SK-N-SH (cell line): ENCODE results near the gene TMEM95. TPM values are rescaled to one million over a fixed set of nuclear protein-coding genes. Genes with fewer than 3 reads are reported as not detected.

Source experiments
- CTCF ChIA-PET: fragments of 300-600, 350-600 bp; formaldehyde crosslinking; extraction: SDS; loops from one replicate; lab custom pipeline; 2021; lab: Yijun Ruan, JAX
- POLR2A ChIA-PET: fragments of 350-600 bp; sonication (Branson Sonifier 250); formaldehyde crosslinking; extraction: SDS; loops from one replicate; lab custom pipeline; 2020; ENCODE audit warnings: antibody characterized with exemption, inconsistent platforms; lab: Yijun Ruan, JAX
- DNase-seq: peaks from one replicate; pipeline ENCODE4 v3.0.0; 2012
- H2AFZ ChIP-seq: fragments of 200-600 bp; sonication (generic); 2 replicates; pipeline ENCODE4 v1.8.1; 2016; ENCODE audit warnings: antibody characterized with exemption, mild to moderate bottlenecking, low read depth
- H3F3A ChIP-seq: fragments of 200-600 bp; sonication (generic); replicated peaks from 2 replicates; pipeline ENCODE3; 2016; ENCODE audit warnings: antibody characterized with exemption, mild to moderate bottlenecking; ENCODE audit not compliant: insufficient read depth
- H3K27ac ChIP-seq, 2 experiments: fragments of 200-500 bp in 1 of 2; fragments of 200-600 bp in 1 of 2; sonication (Bioruptor generic) in 1 of 2; sonication (generic), shearing (Covaris generic) in 1 of 2; 2 replicates each; pipeline versions ENCODE4 v1.5.1 to v1.6.1; 2014 to 2016; ENCODE audit warnings: low read depth in 2 of 2, inconsistent platforms in 1 of 2, low read length in 1 of 2, mild to moderate bottlenecking in 1 of 2, mixed read lengths in 1 of 2
- H3K27me3 ChIP-seq: fragments of 200-600 bp; sonication (generic), shearing (Covaris generic); 2 replicates; pipeline ENCODE4 v1.6.1; 2016; ENCODE audit warnings: mixed run types; ENCODE audit not compliant: insufficient read depth
- H3K36me3 ChIP-seq, 2 experiments: fragments of 200-500 bp in 1 of 2; fragments of 200-600 bp in 1 of 2; sonication (Bioruptor generic) in 1 of 2; sonication (generic) in 1 of 2; replicated peaks in 1 of 2; 2 replicates each; pipeline versions ENCODE3 to v1.5.1; 2014 to 2016; ENCODE audit warnings: low read length in 1 of 2, mild to moderate bottlenecking in 1 of 2; ENCODE audit not compliant: insufficient read depth in 2 of 2, control insufficient read depth in 1 of 2
- H3K4me1 ChIP-seq, 2 experiments: fragments of 200-500 bp in 1 of 2; fragments of 200-600 bp in 1 of 2; sonication (Bioruptor generic) in 1 of 2; sonication (generic), shearing (Covaris generic) in 1 of 2; 2 replicates each; pipeline versions ENCODE4 v1.5.1 to v1.6.1; 2014 to 2016; ENCODE audit warnings: low read depth in 1 of 2, low read length in 1 of 2, mixed run types in 1 of 2; ENCODE audit not compliant: insufficient read depth in 2 of 2, control insufficient read depth in 1 of 2
- H3K4me2 ChIP-seq: fragments of 200-600 bp; sonication (generic), shearing (Covaris generic); 2 replicates; pipeline ENCODE4 v1.6.1; 2017; ENCODE audit warnings: mixed run types
- H3K4me3 ChIP-seq, 2 experiments: fragments of 200-500 bp in 1 of 2; fragments of 200-600 bp in 1 of 2; sonication (Bioruptor generic) in 1 of 2; sonication (generic), shearing (Covaris generic) in 1 of 2; 2 replicates each; pipeline versions ENCODE4 v1.5.1 to v1.8.1; 2014 to 2016; ENCODE audit warnings: low read depth in 2 of 2, inconsistent platforms in 1 of 2, low read length in 1 of 2, mild to moderate bottlenecking in 1 of 2, mixed read lengths in 1 of 2, moderate library complexity in 1 of 2
- H3K79me2 ChIP-seq: fragments of 200-600 bp; sonication (generic); 2 replicates; pipeline ENCODE4 v1.8.1; 2017; ENCODE audit warnings: mild to moderate bottlenecking; ENCODE audit not compliant: insufficient read depth
- H3K9ac ChIP-seq: fragments of 200-600 bp; sonication (generic); 2 replicates; pipeline ENCODE4 v1.6.1; 2017; ENCODE audit warnings: mixed run types
- H3K9me2 ChIP-seq: fragments of 200-600 bp; sonication (generic); 2 replicates; pipeline ENCODE4 v1.6.1; 2017; ENCODE audit warnings: mixed run types
- H3K9me3 ChIP-seq: fragments of 200-600 bp; sonication (generic); 2 replicates; pipeline ENCODE4 v1.6.1; 2017; ENCODE audit warnings: mixed run types, mild to moderate bottlenecking, moderate library complexity
- H4K20me1 ChIP-seq: fragments of 200-600 bp; sonication (generic); 2 replicates; pipeline ENCODE4 v1.6.1; 2017; ENCODE audit warnings: mild to moderate bottlenecking, mixed run types; ENCODE audit not compliant: insufficient read depth
- ELF1 ChIP-seq: IDR thresholded peaks from 2 replicates; pipeline ENCODE4 v1.4.0; 2012
- EP300 ChIP-seq, 2 experiments: IDR thresholded peaks; 2 replicates each; pipeline versions ENCODE4 v1.4.0 to v1.6.1; 2012; ENCODE audit warnings: borderline replicate concordance in 1 of 2, low read depth in 1 of 2, low read length in 1 of 2
- FOSL2 ChIP-seq: IDR thresholded peaks from 2 replicates; pipeline ENCODE4 v1.4.0; 2012; ENCODE audit warnings: low read depth, mild to moderate bottlenecking, moderate library complexity, borderline replicate concordance
- GABPA ChIP-seq: IDR thresholded peaks from 2 replicates; pipeline ENCODE4 v1.4.0; 2012; ENCODE audit warnings: low read depth, mild to moderate bottlenecking
- GATA2 ChIP-seq: sonication (generic); formaldehyde crosslinking; IDR thresholded peaks from 2 replicates; pipeline ENCODE4 v1.5.0; 2020; ENCODE audit warnings: mild to moderate bottlenecking, missing genetic modification reagents
- MEF2A ChIP-seq: IDR thresholded peaks from 2 replicates; pipeline ENCODE4 v1.4.0; 2012; ENCODE audit warnings: low read depth, borderline replicate concordance
- MXI1 ChIP-seq: IDR thresholded peaks from 2 replicates; pipeline ENCODE4 v1.6.1; 2012; ENCODE audit warnings: mild to moderate bottlenecking, low read depth, low read length, improper control_type of control experiment
- NFIC ChIP-seq: IDR thresholded peaks from 2 replicates; pipeline ENCODE4 v1.4.0; 2012; ENCODE audit warnings: borderline replicate concordance
- POLR2AphosphoS5 ChIP-seq: IDR thresholded peaks from 2 replicates; pipeline ENCODE4 v1.6.1; 2012; ENCODE audit warnings: low read depth, low read length
- SIN3A ChIP-seq: IDR thresholded peaks from 2 replicates; pipeline ENCODE4 v1.6.1; 2012; ENCODE audit warnings: low read depth, mild to moderate bottlenecking, low read length, moderate library complexity, borderline replicate concordance
- TAF1 ChIP-seq: IDR thresholded peaks from 2 replicates; pipeline ENCODE4 v1.6.1; 2012; ENCODE audit warnings: low read depth, mild to moderate bottlenecking, low read length, moderate library complexity, borderline replicate concordance
- YY1 ChIP-seq: IDR thresholded peaks from 2 replicates; pipeline ENCODE4 v1.4.0; 2012; ENCODE audit warnings: low read depth, mild to moderate bottlenecking
- WGBS: methylation state at CpG from one replicate; pipeline ENCODE4 v1.1.6; 2017; ENCODE audit warnings: low lambda C conversion rate; 5-methylcytosine and 5-hydroxymethylcytosine counted together
- polyA plus RNA-seq, 3 experiments: library from polyadenylated mRNA; depleted of rRNA; stranded (reverse); fragments of >200 nt; gene quantifications; 2 replicates each; pipeline ENCODE4 v1.2.3, GENCODE V29; 2012
- TF ChIP-seq, protein P1 (sequence below): IDR thresholded peaks from 2 replicates; pipeline ENCODE4; 2012
- TF ChIP-seq, protein P2 (sequence below): IDR thresholded peaks from 2 replicates; pipeline ENCODE4 v1.4.0; 2012; ENCODE audit warnings: low read depth
- TF ChIP-seq, protein P3 (sequence below): fragments of 150-350 bp; IDR thresholded peaks from 2 replicates; pipeline ENCODE4 v1.6.1; 2017; ENCODE audit warnings: antibody characterized with exemption, low read length, low read depth, borderline replicate concordance

Gene TMEM95
- polyA plus RNA-seq, 1 of the 3 experiments (the other 2 are of a cell fraction): not detected

DNA sequence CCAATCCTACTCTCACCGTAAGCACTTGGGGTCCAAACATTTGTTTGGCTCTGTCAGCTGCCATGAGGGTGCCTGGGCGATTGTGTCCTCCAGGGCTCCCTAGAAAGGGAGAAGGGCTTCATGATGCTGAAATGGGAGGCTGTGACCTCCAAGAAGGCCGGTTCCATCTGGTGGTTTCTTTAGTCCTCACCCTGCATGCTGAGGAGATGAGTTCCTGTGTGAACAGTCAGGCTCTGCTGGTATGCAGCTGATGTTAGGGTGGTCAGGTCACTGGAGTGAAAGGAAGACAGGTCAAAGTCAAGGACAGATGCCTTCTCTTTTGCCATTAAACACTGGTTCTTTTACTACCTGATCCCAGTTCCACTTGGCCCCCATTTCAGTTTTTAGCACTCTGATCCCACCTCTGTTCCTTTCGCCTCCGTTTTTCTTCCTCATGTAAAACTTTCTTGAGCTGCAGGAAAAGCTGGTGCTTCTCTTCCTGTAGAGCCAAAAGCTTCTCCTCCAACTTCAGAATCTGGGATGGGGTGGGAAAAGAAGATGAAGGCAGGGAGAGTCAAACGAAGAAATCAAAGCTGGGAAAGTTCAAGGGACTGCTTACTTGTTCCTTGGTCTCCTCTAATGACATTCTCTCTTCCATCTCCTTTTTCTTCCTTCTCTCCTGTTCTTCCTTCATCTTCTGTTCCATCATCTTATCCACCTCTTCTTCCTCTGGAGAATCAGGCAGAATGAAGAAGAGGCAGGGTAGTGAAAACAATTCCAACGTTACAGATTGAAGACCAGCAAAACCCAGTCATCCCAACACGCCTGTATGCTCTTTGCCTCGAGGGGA is 40.9 kb upstream of the TMEM95 start:
- 38% methylated on average over 8 of the region's 9 CpGs for WGBS
- no peak for DNase-seq
- H3K9me3 ChIP-seq: no peaks in the 10 kb centered on the region
- no peaks in the 10 kb centered on the region for H3K9me2 ChIP-seq
- H3K4me2 ChIP-seq: peak overlapping the region; percentile 99
- H3K27me3 ChIP-seq: no peaks in the 10 kb centered on the region
- TF ChIP-seq FOSL2 (no peak), GATA2 (CRISPR knock-in tag) (no peak), TAF1 (no peak), GABPA (no peak), MXI1 (no peak), NFIC (no peak), POLR2AphosphoS5 (0 out of 2 replicates have a peak, but pooled peaks have one; percentile 1)
- TF ChIP-seq, protein P1, sequence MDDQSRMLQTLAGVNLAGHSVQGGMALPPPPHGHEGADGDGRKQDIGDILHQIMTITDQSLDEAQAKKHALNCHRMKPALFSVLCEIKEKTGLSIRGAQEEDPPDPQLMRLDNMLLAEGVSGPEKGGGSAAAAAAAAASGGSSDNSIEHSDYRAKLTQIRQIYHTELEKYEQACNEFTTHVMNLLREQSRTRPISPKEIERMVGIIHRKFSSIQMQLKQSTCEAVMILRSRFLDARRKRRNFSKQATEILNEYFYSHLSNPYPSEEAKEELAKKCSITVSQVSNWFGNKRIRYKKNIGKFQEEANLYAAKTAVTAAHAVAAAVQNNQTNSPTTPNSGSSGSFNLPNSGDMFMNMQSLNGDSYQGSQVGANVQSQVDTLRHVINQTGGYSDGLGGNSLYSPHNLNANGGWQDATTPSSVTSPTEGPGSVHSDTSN: no peak
- TF ChIP-seq, all 33 proteins: peak for 1
- H3K36me3 ChIP-seq: peaks cover 59% of the 10 kb centered on the region in 2 experiments
- peaks cover 54% of the 10 kb centered on the region for H3K79me2 ChIP-seq
- POLR2A ChIA-PET: interaction anchor here (0.8 to 2.6 kb wide), 2 partner anchors 11 to 15 kb away, joined by 3 to 11 read pairs; partner anchors contain the start of gene NEURL4
- CTCF ChIA-PET: interaction anchor here (0.9 to 2.9 kb wide), 10 partner anchors 9 to 100 kb away, joined by 3 to 12 read pairs (median 3); no protein-coding TSS in a partner anchor
- H2AFZ ChIP-seq: no peak overlapping the region
- H3F3A ChIP-seq: peaks cover 56% of the 10 kb centered on the region
- H3K9ac ChIP-seq: peak overlapping the region; percentile 80
- peak overlapping the region; percentile 88 to 94 for H3K4me3 ChIP-seq
- peaks cover 23 to 47% of the 10 kb centered on the region in 2 experiments for H3K4me1 ChIP-seq
- H3K27ac ChIP-seq: peak overlapping the region; percentile 76 to 90
- peaks cover 54% of the 10 kb centered on the region for H4K20me1 ChIP-seq

DNA sequence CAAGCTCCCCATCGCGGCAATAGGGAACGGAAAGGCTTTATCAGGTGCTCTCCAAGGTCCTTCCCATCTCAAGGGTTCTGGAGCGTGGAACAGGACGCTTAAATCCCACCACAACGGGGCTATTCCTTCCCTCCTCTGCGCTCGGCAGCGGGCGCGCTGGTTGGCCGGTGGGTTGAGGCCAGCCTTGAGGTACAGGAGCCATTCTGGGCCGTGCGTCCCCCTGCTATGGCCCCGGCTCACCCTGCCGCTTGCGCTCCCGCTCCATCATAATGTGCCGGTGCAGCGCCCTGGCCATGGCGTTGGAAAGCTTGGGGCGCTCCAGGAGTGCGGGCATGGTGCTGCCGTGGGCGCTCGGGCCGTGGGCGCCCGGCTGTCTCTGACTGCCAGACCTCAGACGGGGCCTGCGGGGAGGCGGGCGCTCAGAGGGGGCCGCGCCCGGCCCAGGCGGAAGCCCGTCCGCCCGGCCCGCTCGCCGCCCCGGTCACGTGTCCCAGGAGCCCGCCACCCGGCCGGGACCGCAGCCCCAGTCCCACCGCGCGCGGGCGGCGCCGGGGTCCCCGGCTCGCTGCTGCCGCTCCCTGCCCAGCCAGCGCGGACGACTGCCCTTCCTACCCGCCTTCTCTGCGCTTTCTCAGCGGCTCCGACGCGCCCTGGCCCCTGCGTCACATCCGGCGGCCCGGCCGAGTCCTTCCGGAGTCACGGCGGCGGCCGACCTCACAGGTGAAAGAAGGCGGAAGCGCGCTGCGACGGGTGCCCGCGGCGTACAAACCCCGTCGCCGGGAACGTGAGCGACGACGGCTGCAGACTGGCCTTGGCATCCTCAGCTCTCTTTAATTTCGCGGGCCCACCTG is 40.0 kb upstream of the TMEM95 start, which contains the start of gene GPS2:
GPS2 (minus strand) TSS at position 642 of the 851 bp plus-strand sequence; CDS start at position 334, 308 bp downstream.
- POLR2A ChIA-PET: interaction anchor here (0.6 to 2.6 kb wide), 2 partner anchors 14 to 68 kb away, joined by 3 to 11 read pairs; partner anchors contain the start of gene NEURL4
- TF ChIP-seq MXI1 (peak; percentile 80), EP300 (IDR thresholded peaks at IDR 0.05; ENCODE audit: borderline replicate concordance in 1 of 2, low read depth in 1 of 2, low read length in 1 of 2) (no peak), YY1 (peak; percentile 66), GABPA (peak; percentile 97), MEF2A (no peak), SIN3A (peak; percentile 93), ELF1 (peak; percentile 99)
- TF ChIP-seq, protein P2, sequence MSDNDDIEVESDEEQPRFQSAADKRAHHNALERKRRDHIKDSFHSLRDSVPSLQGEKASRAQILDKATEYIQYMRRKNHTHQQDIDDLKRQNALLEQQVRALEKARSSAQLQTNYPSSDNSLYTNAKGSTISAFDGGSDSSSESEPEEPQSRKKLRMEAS: peak; percentile 90
- TF ChIP-seq, protein P1: peak; percentile 66
- TF ChIP-seq, protein P3, sequence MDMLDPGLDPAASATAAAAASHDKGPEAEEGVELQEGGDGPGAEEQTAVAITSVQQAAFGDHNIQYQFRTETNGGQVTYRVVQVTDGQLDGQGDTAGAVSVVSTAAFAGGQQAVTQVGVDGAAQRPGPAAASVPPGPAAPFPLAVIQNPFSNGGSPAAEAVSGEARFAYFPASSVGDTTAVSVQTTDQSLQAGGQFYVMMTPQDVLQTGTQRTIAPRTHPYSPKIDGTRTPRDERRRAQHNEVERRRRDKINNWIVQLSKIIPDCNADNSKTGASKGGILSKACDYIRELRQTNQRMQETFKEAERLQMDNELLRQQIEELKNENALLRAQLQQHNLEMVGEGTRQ: no peak

More for the DNA sequence above, 40.0 kb upstream of the TMEM95 start, which contains the start of gene GPS2:
- Histone ChIP-seq H3K9me3 (no peaks in the 10 kb centered on the region), H3K4me3 (peak within 1 kb of the TSS; percentile 88 to 94), H3K4me1 (peaks cover 14 to 39% of the 10 kb centered on the region in 2 experiments), H4K20me1 (peaks cover 45% of the 10 kb centered on the region), H3K4me2 (peak within 1 kb of the TSS; percentile 99), H3K9me2 (no peaks in the 10 kb centered on the region), H3K27me3 (no peaks in the 10 kb centered on the region), H3K27ac (peak within 1 kb of the TSS; percentile 76 to 90), H3K9ac (peak within 1 kb of the TSS; percentile 80), H3F3A (peaks cover 48% of the 10 kb centered on the region), H2AFZ (peak within 1 kb of the TSS; percentile 86), H3K36me3 (peaks cover 50 to 54% of the 10 kb centered on the region in 2 experiments), H3K79me2 (peaks cover 45% of the 10 kb centered on the region)
- CTCF ChIA-PET: interaction anchor here (0.9 to 2.9 kb wide), 7 partner anchors 10 to 246 kb away, joined by 3 to 12 read pairs (median 3); no protein-coding TSS in a partner anchor
- DNase-seq: peak; percentile 97
- WGBS: 4% methylated on average over 6 of the region's 95 CpGs
